ENCODE results near the gene ZC2HC1C. TPM values are rescaled to one million over a fixed set of nuclear protein-coding genes. Genes with fewer than 3 reads are reported as not detected.

ZC2HC1C gene
- total and polyA plus RNA-seq, 2 experiments from 2014 or later, result 0.90 to 2.8 TPM

DNA sequence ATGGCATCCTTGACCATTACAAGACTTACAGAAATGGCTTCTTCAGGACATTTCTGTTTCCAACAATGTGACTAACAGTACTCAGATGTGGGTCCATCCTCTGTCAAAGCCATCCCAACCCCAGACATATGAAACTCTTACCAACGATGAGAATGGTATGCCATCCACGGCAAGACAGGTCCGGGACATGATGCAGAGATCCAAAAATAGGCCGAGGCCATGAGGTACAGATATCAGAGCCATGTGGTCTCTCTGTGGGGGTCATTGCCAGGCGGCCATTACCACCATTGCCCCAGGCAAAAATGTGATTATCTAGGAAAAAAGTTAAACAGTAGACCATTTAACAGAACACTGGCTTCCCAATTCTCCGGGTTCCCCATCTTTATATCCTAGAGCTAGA is 27.5 kb downstream of the ZC2HC1C start (continued):
- TF ChIP-seq EZH2 (IDR thresholded peaks at IDR 0.05; ENCODE audit: low read depth, unreplicated experiment), result no peak
- TF ChIP-seq ETS1 (IDR thresholded peaks at IDR 0.05), result no peak
- TF ChIP-seq REST (IDR thresholded peaks at IDR 0.05; ENCODE audit: unreplicated experiment), result no peak

- no peak overlapping the region for H3K27ac Mint-ChIP-seq
- H3K4me3 ChIP-seq, result no peak overlapping the region
- H3K27ac ChIP-seq (ENCODE audit: low read depth), result no peak overlapping the region
- H3K4me3 Mint-ChIP-seq, result no peak overlapping the region
- peaks cover 4% of the 10 kb centered on the region; the same call in 1 of the 2 replicates for H4K20me1 ChIP-seq (replicated peaks; ENCODE audit: insufficient read depth)
- no peaks in the 10 kb centered on the region; the same call in 1 of the 2 replicates for H3F3A ChIP-seq (replicated peaks; ENCODE audit: low read depth)
- H3K4me2 ChIP-seq, result no peak overlapping the region
- DNase-seq (ENCODE audit: low spot score), result no peak
- no peaks in the 10 kb centered on the region for H3K9me3 Mint-ChIP-seq
- no peaks in the 10 kb centered on the region; the same call in 1 of the 2 replicates for H3K4me1 ChIP-seq (ENCODE audit: insufficient read depth)
- peaks cover 15% of the 10 kb centered on the region; the same call in 1 of the 2 replicates for H3K36me3 ChIP-seq (ENCODE audit: insufficient read depth)
- no peaks in the 10 kb centered on the region for H3K9me2 ChIP-seq (ENCODE audit: insufficient read depth)
- no peak for ATAC-seq
- no peaks in the 10 kb centered on the region for H3K4me1 Mint-ChIP-seq
- no peak overlapping the region for H2AFZ ChIP-seq
- peaks cover 75% of the 10 kb centered on the region for H3K36me3 Mint-ChIP-seq (ENCODE audit: low read depth)
- no peaks in the 10 kb centered on the region for H3K27me3 Mint-ChIP-seq (ENCODE audit: insufficient read depth, low read depth, poor library complexity)
- H3K27me3 ChIP-seq (ENCODE audit: insufficient read depth), result no peaks in the 10 kb centered on the region
- H3K79me2 ChIP-seq (replicated peaks; ENCODE audit: insufficient read depth), result no peaks in the 10 kb centered on the region
- TF ChIP-seq ETS1 (IDR thresholded peaks at IDR 0.05) (no peak), ZNF331 (CRISPR knock-in tag; IDR thresholded peaks at IDR 0.05; ENCODE audit: low read depth) (no peak), CTCF (conservative IDR thresholded peaks at IDR 0.05; ENCODE audit: low read depth in 2 of 2) (no peak), ZNF114 (CRISPR knock-in tag; IDR thresholded peaks at IDR 0.05) (no peak), NANOG (IDR thresholded peaks at IDR 0.05; ENCODE audit: borderline replicate concordance) (no peak), EZH2 (IDR thresholded peaks at IDR 0.05; ENCODE audit: low read depth, unreplicated experiment) (no peak), EZH2phosphoT487 (IDR thresholded peaks at IDR 0.05; ENCODE audit: unreplicated experiment) (no peak), POLR2AphosphoS5 (IDR thresholded peaks at IDR 0.05; ENCODE audit: low read depth) (no peak), ZNF462 (CRISPR knock-in tag; IDR thresholded peaks at IDR 0.05) (no peak)
Measured at GRCh38 chr14:75098212-75098611, 28.8 kb downstream of the ZC2HC1C start.
